GM18861 (cell line): ENCODE results near the gene CTSA.

Experiments
- ATAC-seq: cut with Tn5 transposase; IDR thresholded peaks from one replicate; pipeline ENCODE4 v1.9.1; 2021; ENCODE audit not compliant: unreplicated experiment

The CTSA gene

DNA sequence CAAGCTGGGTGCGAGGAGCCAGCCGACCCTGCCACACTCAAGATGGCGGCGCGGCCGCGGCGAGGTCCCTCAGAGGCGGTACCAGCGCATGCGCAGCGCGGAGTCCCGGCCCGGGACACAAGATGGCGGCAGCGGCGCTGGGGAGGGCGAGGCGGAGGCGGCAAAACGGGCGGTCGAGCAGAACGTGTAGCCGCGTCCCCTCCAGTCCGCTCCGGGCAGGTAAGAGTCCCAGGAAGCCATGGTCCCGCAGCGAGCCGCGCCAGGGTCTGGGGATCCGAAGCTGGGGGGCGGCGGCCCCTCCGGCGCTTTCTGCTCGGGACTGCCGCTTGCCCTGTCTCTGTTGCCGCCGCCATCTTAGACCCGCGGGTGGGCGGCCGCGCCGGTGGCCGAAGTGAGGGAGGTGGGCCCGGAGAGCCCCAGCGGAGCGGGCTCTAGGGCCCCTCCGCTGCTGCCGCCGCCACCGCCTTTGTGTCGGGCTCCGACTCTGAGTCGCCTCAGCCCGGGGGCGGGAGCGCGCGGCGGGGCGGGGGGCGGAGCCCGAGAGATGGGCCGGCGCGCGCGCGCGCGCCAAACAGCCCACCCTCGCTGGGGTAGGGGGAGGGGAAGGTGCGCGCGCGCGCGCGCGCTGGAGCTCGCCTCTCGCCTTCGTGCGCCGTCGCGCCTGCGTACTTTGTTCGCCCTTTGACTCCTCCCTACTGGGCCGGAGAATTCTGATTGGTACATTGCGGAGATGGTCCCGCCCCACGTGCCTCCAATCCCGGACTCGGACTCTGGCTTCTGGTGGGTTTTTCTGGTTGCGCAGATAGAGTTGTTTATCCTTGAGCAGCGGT is 43.7 kb downstream of the CTSA start, which contains the start of gene PCIF1:
TSS of gene PCIF1 (plus strand) at position 98 of the 830 bp plus-strand sequence. CDS start 4,317 bp downstream, outside the sequence.
- ATAC-seq: peak; percentile 69

DNA sequence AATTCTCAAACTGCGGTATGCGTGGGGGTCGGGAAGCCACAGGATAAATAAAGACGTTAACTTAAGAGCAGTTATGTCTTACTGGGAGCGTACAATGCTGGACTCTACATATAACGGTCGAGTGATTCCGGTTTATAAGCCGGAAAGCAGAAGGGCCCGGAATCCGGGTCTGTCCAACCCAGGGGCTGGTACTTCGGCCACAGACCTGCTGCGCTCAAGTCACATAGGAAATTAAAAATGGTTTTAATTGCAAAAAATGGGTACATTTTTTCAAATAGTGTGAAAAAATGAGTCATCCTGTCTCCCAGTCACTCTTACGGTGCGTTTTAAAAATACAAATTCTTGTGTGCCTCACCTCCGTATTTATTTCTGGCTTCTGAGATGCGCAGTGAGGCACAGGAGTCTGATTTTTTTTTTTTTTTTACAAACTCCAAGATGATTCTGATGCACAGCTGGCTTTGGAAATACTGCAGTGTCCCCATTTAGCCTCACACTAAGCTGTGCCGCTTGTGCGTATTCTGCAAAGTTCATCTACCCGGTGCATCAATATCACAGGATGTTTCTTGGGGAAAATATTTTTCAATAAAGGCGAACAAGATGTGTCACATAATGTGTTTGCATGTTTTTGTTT is 44.4 kb downstream of the CTSA start:
- peak; percentile 11 for ATAC-seq

DNA sequence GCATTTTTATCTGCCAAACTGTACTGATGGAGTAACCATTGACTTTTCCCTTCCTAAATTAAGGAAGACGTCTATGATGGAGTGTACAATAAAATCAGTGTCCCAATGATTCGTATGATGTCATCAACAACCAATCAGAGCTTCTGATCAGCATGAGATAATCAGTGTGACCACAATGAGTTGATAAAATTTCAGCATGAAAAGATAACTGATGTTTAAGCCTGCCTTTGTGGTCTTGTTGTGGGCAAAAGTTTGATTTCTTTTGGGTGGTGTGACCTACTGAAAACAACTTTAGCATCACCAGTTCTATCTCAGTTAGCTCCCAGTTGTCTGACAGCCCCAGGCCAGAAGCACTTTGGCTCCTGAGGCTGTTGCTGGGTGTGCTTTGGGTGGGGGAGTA is 46.6 kb downstream of the CTSA start:
- no peak for ATAC-seq

DNA sequence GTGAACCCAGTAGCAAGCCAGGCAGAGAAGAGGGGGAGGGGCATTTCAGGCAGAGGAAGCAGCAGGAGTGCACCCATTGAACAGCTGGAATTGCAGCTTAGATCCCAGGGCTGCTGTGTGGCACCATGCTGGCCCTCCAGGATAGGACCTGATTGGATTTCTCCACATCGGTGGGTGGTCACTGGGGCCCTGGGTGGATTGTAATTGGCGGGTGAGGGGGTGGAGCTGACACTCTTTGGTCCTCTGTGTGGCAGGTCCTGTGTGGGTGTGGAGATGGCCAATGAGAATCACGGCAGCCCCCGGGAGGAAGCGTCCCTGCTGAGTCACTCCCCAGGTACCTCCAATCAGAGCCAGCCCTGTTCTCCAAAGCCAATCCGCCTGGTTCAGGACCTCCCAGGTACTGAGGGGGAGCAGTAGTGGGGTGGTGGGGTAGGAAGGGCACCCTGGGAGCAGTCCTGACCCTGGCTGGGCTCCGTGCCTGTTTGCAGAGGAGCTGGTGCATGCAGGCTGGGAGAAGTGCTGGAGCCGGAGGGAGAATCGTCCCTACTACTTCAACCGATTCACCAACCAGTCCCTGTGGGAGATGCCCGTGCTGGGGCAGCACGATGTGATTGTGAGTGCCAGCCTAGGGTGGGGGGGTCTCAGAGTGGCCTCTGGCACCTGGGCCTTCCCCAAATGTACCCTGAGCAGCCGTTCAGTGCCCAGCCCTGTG is 47.7 kb downstream of the CTSA start:
- no peak for ATAC-seq

DNA sequence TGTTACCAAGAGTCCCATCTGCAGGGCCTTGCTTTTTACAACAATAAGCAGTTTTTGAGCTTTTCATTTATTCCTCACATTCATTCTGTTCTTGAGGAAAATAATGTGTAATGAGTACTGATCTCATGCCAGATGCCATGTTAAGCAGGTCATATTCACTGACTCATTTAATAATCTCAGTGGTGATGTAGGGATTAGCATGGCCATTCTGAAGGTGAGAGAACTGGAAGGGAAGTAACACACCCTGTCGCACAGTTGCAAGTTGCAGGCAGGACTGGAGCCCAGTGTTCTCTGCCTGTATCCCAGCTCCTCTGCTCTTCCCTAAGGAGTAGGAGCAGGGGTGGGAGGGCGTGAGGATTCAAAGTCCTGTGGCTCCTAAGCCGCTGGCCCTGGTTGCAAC is 48.9 kb downstream of the CTSA start:
- no peak for ATAC-seq

DNA sequence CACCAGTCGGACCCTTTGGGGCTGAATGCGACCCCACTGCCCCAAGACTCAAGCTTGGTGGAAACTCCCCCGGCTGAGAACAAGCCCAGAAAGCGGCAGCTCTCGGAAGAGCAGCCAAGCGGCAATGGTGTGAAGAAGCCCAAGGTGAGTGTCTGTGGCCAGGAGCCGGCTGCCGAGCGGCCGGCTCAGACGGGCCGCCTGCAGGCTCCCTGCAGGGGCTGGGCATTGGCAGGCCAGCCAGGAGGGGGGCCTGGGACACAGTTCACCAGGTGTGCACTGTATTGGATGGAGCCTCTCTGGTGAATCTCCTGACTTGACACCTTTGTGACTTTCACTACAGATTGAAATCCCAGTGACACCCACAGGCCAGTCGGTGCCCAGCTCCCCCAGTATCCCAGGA is 49.3 kb downstream of the CTSA start:
- no peak for ATAC-seq

DNA sequence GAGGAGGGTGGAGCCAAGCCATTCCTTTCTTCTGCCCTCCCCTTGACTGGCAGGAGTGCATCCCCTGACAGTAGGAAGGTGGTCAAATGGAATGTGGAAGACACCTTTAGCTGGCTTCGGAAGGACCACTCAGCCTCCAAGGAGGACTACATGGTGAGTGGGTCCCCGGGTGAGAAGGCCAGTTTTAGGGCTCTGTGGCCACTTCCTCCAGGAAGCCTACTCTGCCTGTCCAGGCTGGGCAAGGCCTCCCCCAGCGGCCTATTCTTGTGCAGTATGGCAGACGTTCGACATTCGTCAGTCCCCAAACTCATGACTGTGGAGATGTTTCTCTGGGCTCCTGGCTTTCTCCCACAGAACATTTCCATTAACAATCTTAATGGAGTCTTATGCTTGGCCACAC is 52.5 kb downstream of the CTSA start:
- ATAC-seq: no peak

DNA sequence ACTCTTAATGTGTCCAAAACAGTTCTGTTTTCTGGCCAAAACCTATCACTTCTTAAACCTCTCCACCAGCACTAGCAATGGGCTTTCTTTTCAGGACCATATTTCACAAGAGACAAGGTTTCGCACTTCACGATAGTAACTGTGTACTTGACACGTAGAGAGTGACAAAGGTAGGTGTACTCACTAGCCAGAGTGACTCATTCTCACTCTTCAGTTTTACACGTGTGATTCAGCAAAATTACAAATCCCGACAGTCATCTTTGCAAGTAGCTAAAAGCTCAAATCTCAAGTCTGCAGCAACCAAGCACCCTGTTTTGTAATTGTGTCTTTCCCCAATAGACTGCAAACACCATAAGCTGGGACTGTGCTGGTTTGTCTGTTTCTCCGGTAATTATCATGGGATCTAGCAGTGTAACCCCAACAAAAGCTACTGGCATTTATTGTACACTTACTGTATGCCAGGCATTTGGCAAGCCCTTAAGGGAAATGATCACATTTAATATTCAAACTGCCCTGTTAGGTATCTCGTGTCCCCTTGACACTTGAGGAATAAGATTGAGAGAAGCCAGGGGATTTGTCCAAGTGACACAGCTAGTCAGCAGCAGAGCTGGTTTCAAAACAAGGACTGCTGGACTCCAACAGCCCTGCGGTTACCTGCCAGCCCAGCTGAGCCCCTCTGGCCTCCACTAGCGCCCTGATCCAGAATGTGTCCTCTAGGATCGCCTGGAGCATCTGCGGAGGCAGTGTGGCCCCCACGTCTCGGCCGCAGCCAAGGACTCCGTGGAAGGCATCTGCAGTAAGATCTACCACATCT is 53.2 kb downstream of the CTSA start:
- ATAC-seq: no peak

DNA sequence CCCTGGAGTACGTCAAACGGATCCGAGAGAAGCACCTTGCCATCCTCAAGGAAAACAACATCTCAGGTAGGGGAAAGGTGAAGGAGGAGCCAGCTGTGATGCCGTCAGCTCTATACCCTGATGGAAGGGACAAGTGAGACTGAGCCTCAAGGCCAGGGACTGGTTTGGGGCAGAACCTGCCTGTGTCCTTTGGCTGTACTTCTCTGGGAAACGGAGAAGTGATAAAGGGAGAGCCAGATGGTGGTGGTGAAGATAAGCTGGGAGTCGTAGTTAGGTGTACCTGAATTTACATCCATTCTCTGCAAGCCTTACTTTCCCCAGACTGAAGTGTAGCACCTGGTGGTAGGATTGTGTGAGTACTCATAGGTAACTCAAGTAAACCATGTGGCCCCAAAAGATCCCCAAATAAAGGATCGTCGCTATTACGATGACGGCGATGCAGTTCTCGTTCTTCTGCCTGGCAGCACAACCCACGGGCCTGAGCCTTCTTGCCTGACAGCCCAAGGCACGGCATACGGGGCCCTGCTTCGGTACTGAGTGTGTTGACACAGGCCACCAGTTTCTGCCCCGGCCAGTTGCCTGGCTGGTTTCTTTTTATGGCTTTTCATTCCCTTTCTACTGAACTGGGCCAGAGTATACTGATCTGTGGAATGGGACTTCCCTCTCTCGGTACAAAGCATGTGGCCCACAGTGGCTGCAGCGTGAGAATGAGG is 54.0 kb downstream of the CTSA start:
- no peak for ATAC-seq

DNA sequence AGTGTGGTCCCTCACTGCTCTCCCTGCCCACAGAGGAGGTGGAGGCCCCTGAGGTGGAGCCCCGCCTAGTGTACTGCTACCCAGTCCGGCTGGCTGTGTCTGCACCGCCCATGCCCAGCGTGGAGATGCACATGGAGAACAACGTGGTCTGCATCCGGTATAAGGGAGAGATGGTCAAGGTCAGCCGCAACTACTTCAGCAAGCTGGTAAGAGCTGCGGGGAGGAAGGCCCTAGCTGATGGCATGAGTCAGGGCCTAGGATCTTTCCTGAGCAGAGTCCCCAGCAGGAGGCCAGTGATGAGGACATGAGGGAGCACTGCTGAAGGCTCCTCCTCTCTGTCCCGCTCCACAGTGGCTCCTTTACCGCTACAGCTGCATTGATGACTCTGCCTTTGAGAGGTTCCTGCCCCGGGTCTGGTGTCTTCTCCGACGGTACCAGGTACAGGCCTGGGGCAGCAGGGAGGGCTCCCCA is 54.6 kb downstream of the CTSA start:
- ATAC-seq: no peak

DNA sequence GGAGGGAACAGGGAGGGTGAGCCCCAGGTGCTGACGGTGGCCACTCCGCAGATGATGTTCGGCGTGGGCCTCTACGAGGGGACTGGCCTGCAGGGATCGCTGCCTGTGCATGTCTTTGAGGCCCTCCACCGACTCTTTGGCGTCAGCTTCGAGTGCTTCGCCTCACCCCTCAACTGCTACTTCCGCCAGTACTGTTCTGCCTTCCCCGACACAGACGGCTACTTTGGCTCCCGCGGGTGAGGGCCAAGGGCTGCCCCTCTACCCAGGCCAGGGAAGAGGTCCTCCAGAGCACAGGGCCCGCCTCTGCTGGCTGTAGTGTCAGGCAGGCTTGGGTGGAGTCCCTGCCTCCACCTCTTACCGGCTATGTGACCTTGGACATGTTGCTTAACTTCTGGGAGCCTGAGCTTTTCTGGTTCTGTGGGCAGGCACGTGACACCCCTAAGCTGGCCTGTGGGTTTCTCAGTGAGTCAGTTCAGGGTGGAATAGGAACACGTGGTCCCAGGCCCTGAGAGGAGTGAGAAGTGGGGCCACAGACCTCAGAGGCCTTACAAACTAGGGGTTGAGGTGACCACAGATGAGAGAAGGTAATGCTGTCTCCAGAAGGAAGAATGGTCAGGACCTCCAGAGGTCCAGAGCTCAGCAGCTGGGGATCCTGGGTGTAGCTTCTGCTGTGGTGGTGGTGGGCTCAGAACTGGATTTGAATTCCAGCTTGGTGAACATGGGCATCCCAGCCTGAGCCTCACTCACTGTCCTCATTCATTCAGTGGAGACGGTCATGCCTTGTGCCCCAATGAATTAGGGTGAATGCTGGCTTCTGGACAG is 55.2 kb downstream of the CTSA start:
- ATAC-seq: peak; percentile 49

DNA sequence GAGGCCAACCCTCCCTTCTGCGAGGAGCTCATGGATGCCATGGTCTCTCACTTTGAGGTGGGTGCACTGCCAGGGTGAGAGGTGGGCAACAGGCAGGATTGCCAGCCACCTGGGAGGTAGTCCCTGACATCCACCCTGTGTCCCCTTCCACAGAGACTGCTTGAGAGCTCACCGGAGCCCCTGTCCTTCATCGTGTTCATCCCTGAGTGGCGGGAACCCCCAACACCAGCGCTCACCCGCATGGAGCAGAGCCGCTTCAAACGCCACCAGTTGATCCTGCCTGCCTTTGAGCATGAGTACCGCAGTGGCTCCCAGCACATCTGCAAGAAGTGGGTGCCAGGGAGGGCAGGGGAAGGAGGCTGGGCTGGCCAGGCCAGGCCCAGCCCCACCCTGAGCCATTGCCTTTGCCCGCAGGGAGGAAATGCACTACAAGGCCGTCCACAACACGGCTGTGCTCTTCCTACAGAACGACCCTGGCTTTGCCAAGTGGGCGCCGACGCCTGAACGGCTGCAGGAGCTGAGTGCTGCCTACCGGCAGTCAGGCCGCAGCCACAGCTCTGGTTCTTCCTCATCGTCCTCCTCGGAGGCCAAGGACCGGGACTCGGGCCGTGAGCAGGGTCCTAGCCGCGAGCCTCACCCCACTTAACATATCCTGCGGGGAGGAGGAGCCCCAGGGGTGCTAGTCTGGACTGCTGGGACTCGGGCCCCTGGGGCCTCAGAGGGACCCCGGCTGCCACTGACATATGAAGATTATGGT is 56.2 kb downstream of the CTSA start:
- no peak for ATAC-seq

DNA sequence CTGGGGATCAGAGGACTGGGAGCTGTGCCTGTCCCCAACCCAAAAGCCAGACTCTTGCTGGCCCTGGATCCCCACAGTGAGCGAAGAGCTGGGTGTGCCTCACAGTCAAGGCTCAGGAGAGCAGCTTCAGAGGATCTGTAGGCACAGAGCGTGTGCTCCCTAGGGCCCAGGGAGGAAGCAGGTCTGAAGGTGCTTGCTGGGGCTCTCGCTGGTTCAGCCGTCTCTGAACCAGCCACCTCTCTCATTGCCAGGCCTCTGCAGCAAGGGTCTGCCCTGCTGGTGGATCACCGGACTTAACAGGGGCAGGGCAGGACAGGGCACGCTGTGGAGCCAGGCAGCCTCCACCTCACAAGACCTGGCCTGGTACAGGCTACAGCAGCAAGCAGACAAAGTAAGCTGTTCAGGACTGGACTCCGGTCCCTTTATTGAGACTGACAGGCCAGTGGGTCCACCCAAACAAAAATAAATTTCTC is 57.2 kb downstream of the CTSA start:
- ATAC-seq: no peak
